ENCODE results near the gene CSDE1.

- TF ChIP-seq CTCF (IDR thresholded peaks at IDR 0.05) (no peak), POLR2A (IDR thresholded peaks at IDR 0.05) (no peak)
Observed at GRCh38 chr1:114702737-114703136, 55.0 kb downstream of the CSDE1 start.
